ENCODE measurements around the gene PFKL. TPM values are rescaled to one million over a fixed set of nuclear protein-coding genes. Genes with fewer than 3 reads are reported as not detected.
"Not testable (repeated sequence)": the region's sequence is repeated elsewhere in the genome, so short reads cannot be mapped to it uniquely, and the experiment has no call there.

The PFKL gene
- polyA plus RNA-seq, 1 donor (not counting 4 experiments of a cell fraction or from before 2014, with no cell fraction given) = 46.6 TPM

GRCh38 chr21:44342981-44343380 lies 43.1 kb downstream of the PFKL start:
- H3K4me2 ChIP-seq (ENCODE audit: control insufficient read depth, extremely low read depth, insufficient read depth, low read depth, low read length); FAIRE-seq; H2AFZ ChIP-seq (ENCODE audit: control insufficient read depth, low read length); H3K79me2 ChIP-seq (ENCODE audit: control insufficient read depth, insufficient read depth, low read length); H3K9me3 ChIP-seq (ENCODE audit: control insufficient read depth, low read depth, low read length); H3K27me3 ChIP-seq (ENCODE audit: control insufficient read depth, extremely low read depth, insufficient read depth, low read length); H3K36me3 ChIP-seq (ENCODE audit: control insufficient read depth in 2 of 2, extremely low read depth in 1 of 2, insufficient read depth in 2 of 2, low read length in 2 of 2); dilution Hi-C loops (cut with MboI; ENCODE audit: extremely low pct_ligation_motif_present, low sequenced_read_pairs); H3K27ac ChIP-seq (ENCODE audit: control insufficient read depth, insufficient read depth, low read length); H4K20me1 ChIP-seq (ENCODE audit: control insufficient read depth, extremely low read depth, insufficient read depth, low read length); H3K4me3 ChIP-seq (ENCODE audit: control insufficient read depth in 2 of 3, extremely low read depth in 1 of 3, insufficient read depth in 2 of 3, low read depth in 1 of 3, low read length in 3 of 3); H3K9ac ChIP-seq (ENCODE audit: control insufficient read depth, extremely low read depth, insufficient read depth, low read length); DNase-seq (ENCODE audit: low read depth, low spot score); H3K9me1 ChIP-seq (ENCODE audit: control insufficient read depth, extremely low read depth, insufficient read depth, low read length): not testable (repeated sequence)
- peaks cover 10% of the 10 kb centered on the region for H3K4me1 ChIP-seq (ENCODE audit: control insufficient read depth, extremely low read depth, insufficient read depth, low read length)

GRCh38 chr21:44344541-44345183 lies 44.8 kb downstream of the PFKL start:
- no peak overlapping the region for H3K4me3 ChIP-seq (ENCODE audit: control insufficient read depth in 2 of 3, extremely low read depth in 1 of 3, insufficient read depth in 2 of 3, low read depth in 1 of 3, low read length in 3 of 3)
- no peak for FAIRE-seq
- TF ChIP-seq CTCF (optimal IDR thresholded peaks at IDR 0.05 in 1 of 3, IDR thresholded peaks at IDR 0.05 in 1 of 3, conservative IDR thresholded peaks at IDR 0.05 in 1 of 3; ENCODE audit: extremely low read depth in 1 of 3, insufficient read depth in 2 of 3, low read length in 3 of 3) (no peak), EZH2 (IDR thresholded peaks at IDR 0.05; ENCODE audit: low read length) (no peak)
- H3K79me2 ChIP-seq (ENCODE audit: control insufficient read depth, insufficient read depth, low read length) = no peaks in the 10 kb centered on the region
- no peak for DNase-seq (ENCODE audit: low read depth, low spot score)
- peaks cover 17% of the 10 kb centered on the region for H3K27me3 ChIP-seq (ENCODE audit: control insufficient read depth, extremely low read depth, insufficient read depth, low read length)
- no peaks in the 10 kb centered on the region for H4K20me1 ChIP-seq (ENCODE audit: control insufficient read depth, extremely low read depth, insufficient read depth, low read length)
- no peaks in the 10 kb centered on the region for H3K9me3 ChIP-seq (ENCODE audit: control insufficient read depth, low read depth, low read length)
- H3K36me3 ChIP-seq (ENCODE audit: control insufficient read depth in 2 of 2, extremely low read depth in 1 of 2, insufficient read depth in 2 of 2, low read length in 2 of 2) = no peaks in the 10 kb centered on the region
- no peak overlapping the region for H3K4me2 ChIP-seq (ENCODE audit: control insufficient read depth, extremely low read depth, insufficient read depth, low read depth, low read length)
- H3K4me1 ChIP-seq (ENCODE audit: control insufficient read depth, extremely low read depth, insufficient read depth, low read length) = peaks cover 7% of the 10 kb centered on the region
- no peak overlapping the region for H2AFZ ChIP-seq (ENCODE audit: control insufficient read depth, low read length)
- H3K27ac ChIP-seq (ENCODE audit: control insufficient read depth, insufficient read depth, low read length) = no peak overlapping the region
- dilution Hi-C loops (cut with MboI; ENCODE audit: extremely low pct_ligation_motif_present, low sequenced_read_pairs) = no loop called here
- H3K9me1 ChIP-seq (ENCODE audit: control insufficient read depth, extremely low read depth, insufficient read depth, low read length) = no peaks in the 10 kb centered on the region
- H3K9ac ChIP-seq (ENCODE audit: control insufficient read depth, extremely low read depth, insufficient read depth, low read length) = no peak overlapping the region

- dilution Hi-C loops (cut with MboI; ENCODE audit: extremely low pct_ligation_motif_present, low sequenced_read_pairs) = no loop called here
- TF ChIP-seq CTCF (optimal IDR thresholded peaks at IDR 0.05 in 1 of 3, IDR thresholded peaks at IDR 0.05 in 1 of 3, conservative IDR thresholded peaks at IDR 0.05 in 1 of 3; ENCODE audit: extremely low read depth in 1 of 3, insufficient read depth in 2 of 3, low read length in 3 of 3) (no peak), EZH2 (IDR thresholded peaks at IDR 0.05; ENCODE audit: low read length) (no peak)
These were observed 45.6 kb downstream of the PFKL start for GRCh38 chr21:44345495-44345894.

More at GRCh38 chr21:44345495-44345894, 45.6 kb downstream of the PFKL start:
- no peaks in the 10 kb centered on the region for H3K9me3 ChIP-seq (ENCODE audit: control insufficient read depth, low read depth, low read length)
- no peaks in the 10 kb centered on the region for H3K36me3 ChIP-seq (ENCODE audit: control insufficient read depth in 2 of 2, extremely low read depth in 1 of 2, insufficient read depth in 2 of 2, low read length in 2 of 2)
- H4K20me1 ChIP-seq (ENCODE audit: control insufficient read depth, extremely low read depth, insufficient read depth, low read length) = no peaks in the 10 kb centered on the region
- no peak overlapping the region for H3K4me2 ChIP-seq (ENCODE audit: control insufficient read depth, extremely low read depth, insufficient read depth, low read depth, low read length)
- no peaks in the 10 kb centered on the region for H3K9me1 ChIP-seq (ENCODE audit: control insufficient read depth, extremely low read depth, insufficient read depth, low read length)
- H2AFZ ChIP-seq (ENCODE audit: control insufficient read depth, low read length) = no peak overlapping the region
- H3K79me2 ChIP-seq (ENCODE audit: control insufficient read depth, insufficient read depth, low read length) = no peaks in the 10 kb centered on the region
- no peak overlapping the region for H3K4me3 ChIP-seq (ENCODE audit: control insufficient read depth in 2 of 3, extremely low read depth in 1 of 3, insufficient read depth in 2 of 3, low read depth in 1 of 3, low read length in 3 of 3)
- H3K27me3 ChIP-seq (ENCODE audit: control insufficient read depth, extremely low read depth, insufficient read depth, low read length) = peaks cover 23% of the 10 kb centered on the region
- no peak for FAIRE-seq
- H3K9ac ChIP-seq (ENCODE audit: control insufficient read depth, extremely low read depth, insufficient read depth, low read length) = no peak overlapping the region
- DNase-seq (ENCODE audit: low read depth, low spot score) = no peak
- H3K4me1 ChIP-seq (ENCODE audit: control insufficient read depth, extremely low read depth, insufficient read depth, low read length) = no peaks in the 10 kb centered on the region
- H3K27ac ChIP-seq (ENCODE audit: control insufficient read depth, insufficient read depth, low read length) = no peak overlapping the region

Data from keratinocyte (primary cell).